Stomach (tissue), 9 donors: ENCODE results near the gene KCNT2. TPM values are rescaled to one million over a fixed set of nuclear protein-coding genes. Genes with fewer than 3 reads are reported as not detected.

Experiments used
- DNase-seq, 2 donors: peaks; one replicate each; pipeline versions ENCODE4 v3.0.0 to v3.0.0-alpha.2; 2013 to 2019
- H3K27ac ChIP-seq, 5 donors: fragments of 200-600 bp in 4 of 5; sonication (generic) in 4 of 5; one replicate each; pipeline ENCODE4 v1.5.1; 2013 to 2019; ENCODE audit warnings: mild to moderate bottlenecking in 1 of 5, moderate library complexity in 1 of 5
- H3K27me3 ChIP-seq, 3 donors: fragments of 200-600 bp; sonication (generic); one replicate each; pipeline ENCODE4 v1.5.1; 2017 to 2019; ENCODE audit warnings: mixed run types in 1 of 3
- H3K36me3 ChIP-seq, 4 donors: fragments of 200-600 bp; sonication (generic); 1 replicate in 3 of 4; 2 replicates in 1 of 4; pipeline ENCODE4 v1.5.1; 2016 to 2019
- H3K4me1 ChIP-seq, 4 donors: fragments of 200-600 bp; sonication (generic); one replicate each; pipeline ENCODE4 v1.5.1; 2016 to 2019
- H3K4me3 ChIP-seq, 4 donors: fragments of 200-600 bp; sonication (generic) in 3 of 4; one replicate each; pipeline ENCODE4 v1.5.1; 2016 to 2019; ENCODE audit warnings: mild to moderate bottlenecking in 1 of 4
- H3K9me3 ChIP-seq, 4 donors: fragments of 200-600 bp; sonication (generic); one replicate each; pipeline ENCODE4 v1.5.1; 2016 to 2019
- EP300 ChIP-seq: sonication (generic); formaldehyde crosslinking; IDR thresholded peaks from one replicate; pipeline ENCODE4 v1.6.1; 2017; ENCODE audit warnings: antibody characterized with exemption
- POLR2A ChIP-seq, 4 donors: fragments of 450-650 bp; IDR thresholded peaks; one replicate each; pipeline ENCODE4 v1.6.1; 2016; ENCODE audit warnings: antibody characterized with exemption in 4 of 4, control low read depth in 2 of 4, mild to moderate bottlenecking in 1 of 4, moderate library complexity in 1 of 4
- POLR2AphosphoS5 ChIP-seq, 3 donors: sonication (generic); formaldehyde crosslinking; IDR thresholded peaks; one replicate each; pipeline ENCODE4 v1.6.1; 2016; ENCODE audit warnings: antibody characterized with exemption in 3 of 3
- WGBS, 5 donors: extraction: QIAGEN DNeasy Blood & Tissue Kit in 3 of 5; methylation state at CpG; one replicate each; pipeline versions ENCODE4 v1.1.5 to v1.1.7; 2013 to 2018; 5-methylcytosine and 5-hydroxymethylcytosine counted together
- intact Hi-C: fragments of 100-400 bp; cut with DNase I; formaldehyde crosslinking; loops from one replicate; pipeline ENCODE4 v1.15.1; 2023; ENCODE audit warnings: low total_unique reads
- polyA plus RNA-seq, 3 donors: library from polyadenylated mRNA; stranded (reverse); fragments of 200-250 nt; gene quantifications; one replicate each; pipeline ENCODE4 v1.2.3, GENCODE V29; 2013
- total RNA-seq, 5 donors: library from RNA; depleted of rRNA; stranded (reverse); fragments of >200 nt; gene quantifications; one replicate each; pipeline versions ENCODE4 v1.1.0 to v1.2.3, GENCODE V29; 2014 to 2016
- TF ChIP-seq, protein P1 (sequence below), 7 experiments: fragments of 450-650 bp in 4 of 7; fragments of 200-600 bp in 3 of 7; sonication (generic) in 3 of 7; IDR thresholded peaks; one replicate each; pipeline ENCODE4 v1.5.1; 2016 to 2019; ENCODE audit warnings: antibody characterized with exemption in 7 of 7, control low read depth in 2 of 7, mild to moderate bottlenecking in 1 of 7
- donor health status: healthy with polysubstance abuse.
- donor health status: Bipolar disorder and iron deficiency.
- donor health status: healthy.

KCNT2 gene
- total and polyA plus RNA-seq, 8 donors, result 0.29 to 32.3 (median 0.93) TPM

DNA sequence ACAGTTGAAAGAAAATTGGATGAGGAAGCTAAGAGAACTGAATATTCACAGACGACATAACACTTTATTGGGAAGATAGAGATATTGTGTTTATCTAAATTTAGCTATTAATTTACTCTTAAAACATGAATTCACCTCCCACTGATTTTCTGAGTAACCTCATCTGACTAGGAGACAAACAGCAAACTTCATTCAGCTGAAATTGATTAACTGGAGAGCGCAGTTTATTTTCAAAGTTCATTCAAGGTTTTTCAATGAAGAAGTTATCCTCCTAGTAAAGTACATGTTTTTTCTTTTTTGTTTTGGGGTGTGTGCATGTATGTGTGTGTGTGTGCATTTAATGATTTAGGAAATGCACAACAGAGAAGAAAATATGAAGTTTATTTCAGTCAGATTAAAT is 215.0 kb downstream of the KCNT2 start:
- Histone ChIP-seq H3K27me3 (no peaks in the 10 kb centered on the region), H3K27ac (no peak overlapping the region), H3K4me3 (no peak overlapping the region), H3K36me3 (no peaks in the 10 kb centered on the region), H3K9me3 (no peaks in the 10 kb centered on the region), H3K4me1 (no peaks in the 10 kb centered on the region)
- intact Hi-C loops, result no loop called here
- no peak for DNase-seq
- WGBS, 5 donors, result 71 to 84% (median 76%) methylated on average over 2 of the region's 2 CpGs
- TF ChIP-seq, protein P1, sequence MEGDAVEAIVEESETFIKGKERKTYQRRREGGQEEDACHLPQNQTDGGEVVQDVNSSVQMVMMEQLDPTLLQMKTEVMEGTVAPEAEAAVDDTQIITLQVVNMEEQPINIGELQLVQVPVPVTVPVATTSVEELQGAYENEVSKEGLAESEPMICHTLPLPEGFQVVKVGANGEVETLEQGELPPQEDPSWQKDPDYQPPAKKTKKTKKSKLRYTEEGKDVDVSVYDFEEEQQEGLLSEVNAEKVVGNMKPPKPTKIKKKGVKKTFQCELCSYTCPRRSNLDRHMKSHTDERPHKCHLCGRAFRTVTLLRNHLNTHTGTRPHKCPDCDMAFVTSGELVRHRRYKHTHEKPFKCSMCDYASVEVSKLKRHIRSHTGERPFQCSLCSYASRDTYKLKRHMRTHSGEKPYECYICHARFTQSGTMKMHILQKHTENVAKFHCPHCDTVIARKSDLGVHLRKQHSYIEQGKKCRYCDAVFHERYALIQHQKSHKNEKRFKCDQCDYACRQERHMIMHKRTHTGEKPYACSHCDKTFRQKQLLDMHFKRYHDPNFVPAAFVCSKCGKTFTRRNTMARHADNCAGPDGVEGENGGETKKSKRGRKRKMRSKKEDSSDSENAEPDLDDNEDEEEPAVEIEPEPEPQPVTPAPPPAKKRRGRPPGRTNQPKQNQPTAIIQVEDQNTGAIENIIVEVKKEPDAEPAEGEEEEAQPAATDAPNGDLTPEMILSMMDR (IDR thresholded peaks at IDR 0.05), result no peak
- no peak for TF ChIP-seq EP300
- TF ChIP-seq POLR2A (IDR thresholded peaks at IDR 0.05), result no peak

DNA sequence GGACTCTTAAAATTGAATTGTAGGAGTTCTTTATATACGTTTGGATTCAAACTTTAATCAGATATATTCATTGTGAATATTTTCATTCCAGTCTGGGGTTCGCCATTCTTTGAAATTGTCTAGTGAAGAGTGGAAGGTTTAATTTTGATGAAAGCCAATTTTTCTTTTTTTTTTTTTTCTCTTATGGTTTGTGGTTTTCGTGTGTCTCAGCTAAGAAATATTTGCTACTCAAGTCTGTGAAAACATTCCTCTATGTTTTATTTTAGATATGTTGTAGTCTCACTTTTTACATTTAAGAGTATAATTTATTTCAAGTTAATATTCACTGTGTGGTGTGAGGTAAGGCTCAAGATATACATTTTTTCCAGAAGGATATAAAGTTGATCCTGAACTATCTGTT is 220.5 kb downstream of the KCNT2 start:
- Histone ChIP-seq H3K27ac (no peak overlapping the region), H3K9me3 (no peaks in the 10 kb centered on the region), H3K27me3 (no peaks in the 10 kb centered on the region), H3K4me3 (no peak overlapping the region), H3K36me3 (no peaks in the 10 kb centered on the region), H3K4me1 (no peaks in the 10 kb centered on the region)
- intact Hi-C loops, result no loop called here
- TF ChIP-seq POLR2AphosphoS5 (IDR thresholded peaks at IDR 0.05) (no peak), EP300 (no peak), POLR2A (IDR thresholded peaks at IDR 0.05) (no peak)
- TF ChIP-seq, protein P1 (IDR thresholded peaks at IDR 0.05), result no peak
- WGBS, 5 donors, result 78 to 88% (median 83%) methylated on average over 3 of the region's 3 CpGs
- DNase-seq, result no peak

DNA sequence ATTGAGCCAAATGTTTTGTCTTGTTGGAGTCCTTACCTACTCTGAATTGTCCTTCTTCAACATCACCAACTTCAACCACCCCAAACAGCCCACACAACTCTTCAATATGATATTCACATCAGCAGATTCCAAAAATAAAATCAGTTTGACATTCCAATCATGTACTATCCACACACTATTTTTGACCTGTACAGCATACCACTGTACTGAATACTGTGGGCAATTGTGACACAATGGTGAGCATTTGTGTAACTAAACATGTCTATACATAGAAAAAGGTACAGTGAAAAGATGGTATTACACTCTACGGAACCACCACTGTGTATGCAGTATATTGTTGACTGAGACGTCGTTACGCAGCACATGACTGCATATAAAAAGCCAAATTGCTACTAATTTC is 223.1 kb downstream of the KCNT2 start:
- no peak for DNase-seq
- WGBS, 5 donors, result 93 to 99% (median 94%) methylated on average over 4 of the region's 4 CpGs
- Histone ChIP-seq H3K36me3 (no peaks in the 10 kb centered on the region), H3K27me3 (no peaks in the 10 kb centered on the region), H3K4me1 (no peaks in the 10 kb centered on the region), H3K9me3 (no peaks in the 10 kb centered on the region), H3K27ac (no peak overlapping the region), H3K4me3 (no peak overlapping the region)
- intact Hi-C loops, result no loop called here
- no peak for TF ChIP-seq EP300
- TF ChIP-seq POLR2AphosphoS5 (IDR thresholded peaks at IDR 0.05), result no peak
- TF ChIP-seq POLR2A (IDR thresholded peaks at IDR 0.05), result no peak
- TF ChIP-seq, protein P1 (IDR thresholded peaks at IDR 0.05), result no peak

DNA sequence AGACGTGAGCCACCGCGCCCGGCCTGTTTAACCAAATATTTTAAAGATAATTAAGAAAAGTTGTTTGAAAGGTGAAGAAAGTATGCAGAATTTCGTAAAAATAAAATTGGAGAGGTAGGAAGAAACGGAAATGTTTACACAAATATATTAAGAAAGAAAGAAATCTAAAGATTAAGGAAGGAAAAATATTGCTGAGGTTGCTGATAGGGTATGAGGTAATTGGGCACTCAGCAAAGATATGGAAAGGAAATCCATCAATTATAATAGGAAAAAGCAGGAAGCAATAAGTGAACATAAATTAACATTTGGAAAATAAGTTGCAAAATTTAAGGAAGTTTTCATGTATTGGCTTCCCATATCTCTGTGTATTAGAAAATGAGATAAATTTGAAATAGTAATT is 225.9 kb downstream of the KCNT2 start:
- Histone ChIP-seq H3K27ac (no peak overlapping the region), H3K4me3 (no peak overlapping the region), H3K9me3 (no peaks in the 10 kb centered on the region), H3K36me3 (no peaks in the 10 kb centered on the region), H3K27me3 (no peaks in the 10 kb centered on the region), H3K4me1 (no peaks in the 10 kb centered on the region)
- 83 to 86% (median 85%) methylated on average over 6 of the region's 6 CpGs for WGBS, 5 donors
- TF ChIP-seq, protein P1 (IDR thresholded peaks at IDR 0.05), result no peak
- no peak for DNase-seq
- intact Hi-C loops, result no loop called here

DNA sequence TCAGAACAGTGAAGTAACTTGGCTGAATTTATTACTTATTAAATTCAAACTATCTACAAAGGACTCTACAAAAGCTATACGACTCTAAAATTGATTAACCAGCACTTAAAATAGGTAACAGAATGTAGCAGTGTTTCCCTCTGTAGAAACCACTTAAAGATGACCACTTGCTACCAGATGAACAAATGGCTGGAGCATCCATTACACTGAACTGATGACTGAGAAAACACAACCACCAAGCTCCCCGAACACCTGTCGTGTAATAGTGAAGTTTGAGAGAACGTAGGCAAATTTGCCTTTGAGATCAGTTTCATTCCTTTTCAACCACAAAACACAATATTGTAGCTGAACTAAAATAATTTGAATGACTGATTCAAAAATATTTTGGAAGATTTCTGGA is 226.7 kb downstream of the KCNT2 start:
- H3K27ac ChIP-seq, result no peak overlapping the region
- no peak overlapping the region for H3K4me3 ChIP-seq
- intact Hi-C loops, result no loop called here
- no peak for TF ChIP-seq EP300
- TF ChIP-seq POLR2AphosphoS5 (IDR thresholded peaks at IDR 0.05), result no peak
- TF ChIP-seq POLR2A (IDR thresholded peaks at IDR 0.05), result no peak
- TF ChIP-seq, protein P1 (IDR thresholded peaks at IDR 0.05), result no peak
- H3K36me3 ChIP-seq, result no peaks in the 10 kb centered on the region
- no peaks in the 10 kb centered on the region for H3K27me3 ChIP-seq
- 88 to 90% (median 90%) methylated on average over 4 of the region's 4 CpGs for WGBS, 5 donors
- DNase-seq, result peak in 1 of 2 donors; percentile 7
- no peaks in the 10 kb centered on the region for H3K4me1 ChIP-seq
- no peaks in the 10 kb centered on the region for H3K9me3 ChIP-seq
